IMR-90 (cell line): ENCODE results near the gene SRGAP3. TPM values are rescaled to one million over a fixed set of nuclear protein-coding genes. Genes with fewer than 3 reads are reported as not detected.

Experiments
- ATAC-seq: fragments of 200-7000 bp; cut with Tn5 transposase; 2 replicates; pipeline ENCODE4 v1.9.1; 2020; ENCODE audit warnings: low read depth, mild to moderate bottlenecking, moderate library complexity
- BruUV-seq: library from RNA; stranded (reverse); fragments of 400-500 nt; replicated peaks from 2 replicates; lab custom pipeline; 2021; lab: Mats Ljungman, UMichigan
- CTCF ChIA-PET: fragments of 300-600 bp; formaldehyde crosslinking; extraction: SDS; loops from one replicate; lab custom pipeline; 2021; ENCODE audit warnings: antibody characterized with exemption; lab: Yijun Ruan, JAX
- POLR2A ChIA-PET: fragments of 300-600 bp; sonication (Branson Sonifier 250); formaldehyde crosslinking; loops from one replicate; lab custom pipeline; 2022; ENCODE audit warnings: antibody characterized with exemption; ENCODE audit not compliant: unreplicated experiment; lab: Charles Lee
- DNase-seq: peaks from one replicate; pipeline ENCODE4 v3.0.0; 2013
- H2AFZ ChIP-seq: replicated peaks from 2 replicates; pipeline ENCODE3; 2013; ENCODE audit warnings: low read length, mild to moderate bottlenecking; ENCODE audit not compliant: poor library complexity
- H2AK5ac ChIP-seq: 2 replicates; pipeline ENCODE4 v1.6.1; 2013; ENCODE audit warnings: low read depth, low read length, inconsistent platforms
- H2AK9ac ChIP-seq: replicated peaks from 2 replicates; pipeline ENCODE3; 2013; ENCODE audit warnings: mild to moderate bottlenecking, low read depth, low read length, moderate library complexity; ENCODE audit not compliant: poor library complexity
- H2BK120ac ChIP-seq: 2 replicates; pipeline ENCODE4 v1.6.1; 2013; ENCODE audit warnings: low read depth, low read length, inconsistent platforms
- H2BK15ac ChIP-seq: 3 replicates; pipeline ENCODE4 v1.6.1; 2013; ENCODE audit warnings: low read depth, low read length, inconsistent platforms
- H2BK20ac ChIP-seq: 2 replicates; pipeline ENCODE4 v1.6.1; 2013; ENCODE audit warnings: low read depth, mild to moderate bottlenecking, inconsistent platforms, low read length, moderate library complexity
- H2BK5ac ChIP-seq: 2 replicates; pipeline ENCODE4 v1.6.1; 2013; ENCODE audit warnings: mild to moderate bottlenecking, low read depth, low read length, inconsistent platforms; ENCODE audit not compliant: poor library complexity, severe bottlenecking
- H3K14ac ChIP-seq: replicated peaks from 2 replicates; pipeline ENCODE4 v1.6.1; 2013; ENCODE audit warnings: low read depth, low read length, inconsistent platforms
- H3K18ac ChIP-seq: 2 replicates; pipeline ENCODE4 v1.6.1; 2013; ENCODE audit warnings: low read depth, low read length, control low read depth
- H3K23ac ChIP-seq: 2 replicates; pipeline ENCODE4 v1.6.1; 2013; ENCODE audit warnings: low read depth, low read length, inconsistent platforms
- H3K27ac ChIP-seq: 2 replicates; pipeline ENCODE4 v1.5.1; 2013; ENCODE audit warnings: mild to moderate bottlenecking, control low read depth, low read length; ENCODE audit not compliant: insufficient read depth
- H3K27me3 ChIP-seq: 2 replicates; pipeline ENCODE4 v1.6.1; 2013; ENCODE audit warnings: low read length; ENCODE audit not compliant: control insufficient read depth, insufficient read depth
- H3K36me3 ChIP-seq: 2 replicates; pipeline ENCODE4 v1.6.1; 2013; ENCODE audit warnings: low read length, mixed read lengths; ENCODE audit not compliant: control insufficient read depth, insufficient read depth
- H3K4ac ChIP-seq: 2 replicates; pipeline ENCODE4 v1.6.1; 2013; ENCODE audit warnings: low read depth, low read length, inconsistent platforms
- H3K4me1 ChIP-seq: 2 replicates; pipeline ENCODE4 v1.6.1; 2013; ENCODE audit warnings: low read length, mixed read lengths; ENCODE audit not compliant: control insufficient read depth, insufficient read depth
- H3K4me2 ChIP-seq: 2 replicates; pipeline ENCODE4 v1.6.1; 2013; ENCODE audit warnings: low read depth, mild to moderate bottlenecking, control low read depth, low read length, moderate library complexity
- H3K4me3 ChIP-seq: 2 replicates; pipeline ENCODE4 v1.5.1; 2013; ENCODE audit warnings: low read depth, mild to moderate bottlenecking, control low read depth, low read length, moderate library complexity; ENCODE audit not compliant: insufficient read depth
- H3K56ac ChIP-seq: 2 replicates; pipeline ENCODE4 v1.6.1; 2013; ENCODE audit warnings: low read length, inconsistent platforms; ENCODE audit not compliant: insufficient read depth; ENCODE audit errors: extremely low read depth
- H3K79me1 ChIP-seq, 2 experiments: 2 replicates each; pipeline ENCODE4 v1.6.1; 2013; ENCODE audit warnings: low read length in 2 of 2, inconsistent platforms in 1 of 2, low read depth in 1 of 2
- H3K9ac ChIP-seq: 2 replicates; pipeline ENCODE4 v1.6.1; 2013; ENCODE audit warnings: low read depth, low read length, control low read depth
- H3K9me1 ChIP-seq: 2 replicates; pipeline ENCODE4 v1.6.1; 2013; ENCODE audit warnings: low read length, inconsistent platforms; ENCODE audit not compliant: insufficient read depth
- H3K9me3 ChIP-seq: 2 replicates; pipeline ENCODE4 v1.6.1; 2013; ENCODE audit warnings: low read length; ENCODE audit not compliant: control insufficient read depth, insufficient read depth
- H4K20me1 ChIP-seq: 2 replicates; pipeline ENCODE4 v1.6.1; 2013; ENCODE audit warnings: low read length, inconsistent platforms; ENCODE audit not compliant: insufficient read depth
- H4K5ac ChIP-seq: 2 replicates; pipeline ENCODE4 v1.6.1; 2013; ENCODE audit warnings: mild to moderate bottlenecking, low read depth, low read length, control low read depth
- H4K8ac ChIP-seq, 2 experiments: 2 replicates each; pipeline ENCODE4 v1.6.1; 2013; ENCODE audit warnings: low read depth in 2 of 2, low read length in 2 of 2, control low read depth in 1 of 2, inconsistent platforms in 1 of 2
- H4K91ac ChIP-seq: 2 replicates; pipeline ENCODE4 v1.6.1; 2013; ENCODE audit warnings: low read depth, low read length, inconsistent platforms; ENCODE audit not compliant: insufficient read depth
- CEBPB ChIP-seq: IDR thresholded peaks from 2 replicates; pipeline ENCODE4 v1.6.1; 2012; ENCODE audit warnings: low read depth, low read length, improper control_type of control experiment
- RAD21 ChIP-seq: IDR thresholded peaks from 2 replicates; pipeline ENCODE4 v1.6.1; 2012; ENCODE audit warnings: low read length, improper control_type of control experiment
- SMC3 ChIP-seq: fragments of 150-350 bp; IDR thresholded peaks from 2 replicates; pipeline ENCODE4 v1.6.1; 2016; ENCODE audit warnings: low read depth, mild to moderate bottlenecking, antibody characterized with exemption, low read length, moderate library complexity
- WGBS, 2 experiments: methylation state at CpG; one replicate each; pipeline versions ENCODE4 v1.1.5 to v1.1.7; 2013; ENCODE audit warnings: missing lambda C conversion rate in 2 of 2; ENCODE audit not compliant: insufficient read length in 1 of 2; ENCODE audit errors: extremely low coverage in 2 of 2; 5-methylcytosine and 5-hydroxymethylcytosine counted together
- dilution Hi-C: fragments of 300-500 bp; cut with HindIII; formaldehyde crosslinking; loops from one replicate; pipeline ENCODE4 v1.14.3; 2018; ENCODE audit warnings: low sequenced_read_pairs; ENCODE audit not compliant: unreplicated experiment
- in situ Hi-C: fragments of 300-500 bp; cut with MboI; formaldehyde crosslinking; loops from 3 replicates; pipeline ENCODE4 v1.14.3; 2019; ENCODE audit warnings: low sequenced_read_pairs, inconsistent platforms, mixed read lengths
- intact Hi-C: fragments of 100-400 bp; cut with micrococcal nuclease; formaldehyde crosslinking; loops from 2 replicates; pipeline ENCODE4 v1.10.0; 2022
- polyA plus RNA-seq, 3 experiments: library from polyadenylated mRNA; depleted of rRNA; stranded (reverse); fragments of >200 nt; gene quantifications; 2 replicates each; pipeline ENCODE4 v1.2.3, GENCODE V29; 2012; ENCODE audit warnings: low replicate concordance in 1 of 3
- total RNA-seq: library from RNA; depleted of rRNA; stranded (reverse); fragments of >200 nt; gene quantifications from 2 replicates; pipeline ENCODE4 v1.2.3, GENCODE V29; 2012
- TF ChIP-seq, protein P1 (sequence below): fragments of 150-350 bp; IDR thresholded peaks from 2 replicates; pipeline ENCODE4 v1.6.1; 2016; ENCODE audit warnings: low read depth, mild to moderate bottlenecking, low read length, moderate library complexity, borderline replicate concordance

Gene SRGAP3
- total and polyA plus RNA-seq, 2 of the 4 experiments (the other 2 are of a cell fraction): 0.68 to 1.4 TPM

DNA sequence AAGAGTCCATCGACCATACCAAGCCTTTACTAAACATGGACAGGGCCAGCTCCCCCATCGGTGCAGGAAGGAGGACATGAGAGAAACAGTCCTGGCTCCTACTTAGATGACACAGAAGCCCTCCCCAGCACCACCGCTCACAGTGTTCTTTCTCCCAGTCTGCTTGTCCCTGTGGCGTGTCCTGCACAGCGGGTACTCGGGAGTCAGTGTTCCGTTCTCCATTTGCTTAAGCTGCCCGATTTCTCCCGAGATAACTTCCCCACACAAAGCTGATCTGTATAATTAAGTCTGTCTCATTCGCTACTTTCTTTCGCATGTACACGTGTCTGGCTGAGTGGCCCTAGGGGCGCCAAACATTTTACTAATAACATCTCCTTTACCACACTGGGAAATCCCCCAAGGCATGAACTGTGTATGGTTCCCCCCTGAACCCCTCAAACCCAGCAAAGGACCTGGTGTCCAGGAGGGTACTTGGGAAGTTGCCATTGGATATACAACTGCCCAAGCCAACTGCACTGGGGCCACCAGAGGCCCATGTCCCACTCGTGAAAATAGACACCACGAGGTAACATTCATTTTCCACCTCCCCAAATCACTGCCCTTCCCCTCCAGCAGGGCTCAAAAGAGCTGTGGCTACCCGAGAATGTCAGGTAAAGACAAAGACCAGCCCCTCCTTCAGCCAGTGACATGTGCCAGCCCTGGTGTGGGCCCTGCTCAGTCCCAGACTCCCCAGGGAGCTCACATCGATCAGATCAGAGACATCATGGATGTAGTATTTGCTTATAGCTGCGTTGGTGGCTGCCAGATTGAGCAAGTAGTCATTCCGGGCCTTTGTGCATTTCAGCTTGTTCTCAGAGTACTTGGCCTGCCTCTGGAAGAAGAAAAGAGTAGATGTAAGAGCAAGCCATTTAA, 189.7 kb downstream of the SRGAP3 start (continued):
- TF ChIP-seq RAD21 (no peak), SMC3 (no peak)

DNA sequence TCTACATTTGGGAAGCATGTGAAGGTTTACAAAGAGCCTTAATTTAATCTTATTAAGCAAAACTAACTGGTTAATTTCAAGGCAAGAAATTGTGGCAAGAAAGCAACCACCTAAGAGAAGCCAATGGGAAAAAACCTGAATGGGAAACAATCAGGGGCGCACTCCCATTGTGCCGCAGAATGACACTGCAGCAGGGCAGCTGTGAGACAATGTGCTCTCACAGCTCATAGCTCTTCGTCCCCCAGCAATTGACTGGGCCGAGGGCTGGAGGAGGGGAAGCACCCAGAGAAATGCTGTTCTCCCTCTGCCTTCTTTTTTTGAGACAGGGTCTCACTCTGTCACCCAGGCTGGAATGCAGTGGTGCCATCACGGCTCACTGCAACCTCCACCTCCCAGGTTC, 192.9 kb downstream of the SRGAP3 start:
- no peak overlapping the region for H2BK15ac ChIP-seq
- no peak overlapping the region for H4K8ac ChIP-seq
- no peaks in the 10 kb centered on the region for H3K79me1 ChIP-seq
- WGBS, 2 experiments: no CpG with 5 or more reads among the region's 5 CpGs
- no peak overlapping the region for H2BK20ac ChIP-seq
- H3K23ac ChIP-seq: no peak overlapping the region
- H4K5ac ChIP-seq: no peak overlapping the region
- BruUV-seq: no TSS peak
- H3K18ac ChIP-seq: no peak overlapping the region
- CTCF ChIA-PET: no interaction called here
- ATAC-seq (no peak), DNase-seq (no peak)
- no peak overlapping the region for H2BK5ac ChIP-seq
- POLR2A ChIA-PET: no interaction called here
- TF ChIP-seq, protein P1, sequence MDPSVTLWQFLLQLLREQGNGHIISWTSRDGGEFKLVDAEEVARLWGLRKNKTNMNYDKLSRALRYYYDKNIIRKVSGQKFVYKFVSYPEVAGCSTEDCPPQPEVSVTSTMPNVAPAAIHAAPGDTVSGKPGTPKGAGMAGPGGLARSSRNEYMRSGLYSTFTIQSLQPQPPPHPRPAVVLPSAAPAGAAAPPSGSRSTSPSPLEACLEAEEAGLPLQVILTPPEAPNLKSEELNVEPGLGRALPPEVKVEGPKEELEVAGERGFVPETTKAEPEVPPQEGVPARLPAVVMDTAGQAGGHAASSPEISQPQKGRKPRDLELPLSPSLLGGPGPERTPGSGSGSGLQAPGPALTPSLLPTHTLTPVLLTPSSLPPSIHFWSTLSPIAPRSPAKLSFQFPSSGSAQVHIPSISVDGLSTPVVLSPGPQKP: no peak
- no peak for TF ChIP-seq RAD21
- no peak for TF ChIP-seq CEBPB
- no peak for TF ChIP-seq SMC3
- no peak overlapping the region for H3K56ac ChIP-seq
- H3K4ac ChIP-seq: no peak overlapping the region
- no peak overlapping the region for H3K4me2 ChIP-seq
- no peaks in the 10 kb centered on the region; the same call in 1 of the 2 replicates for H3K27me3 ChIP-seq
- dilution Hi-C loops (no loop called here), intact Hi-C loops (no loop called here), in situ Hi-C loops (loop anchor here (25.0 kb wide), 2 partner anchors 294 to 394 kb away; partner anchors contain the start of gene OXTR)
- H4K20me1 ChIP-seq: no peaks in the 10 kb centered on the region
- H3K4me3 ChIP-seq: no peak overlapping the region
- H2AFZ ChIP-seq: no peak overlapping the region
- no peak overlapping the region for H3K14ac ChIP-seq
- H2AK9ac ChIP-seq: no peak overlapping the region
- no peak overlapping the region for H3K9ac ChIP-seq
- H3K9me1 ChIP-seq: no peaks in the 10 kb centered on the region
- H3K27ac ChIP-seq: no peak overlapping the region
- no peak overlapping the region for H2AK5ac ChIP-seq
- H2BK120ac ChIP-seq: no peak overlapping the region
- H3K9me3 ChIP-seq: no peaks in the 10 kb centered on the region
- no peaks in the 10 kb centered on the region for H3K4me1 ChIP-seq
- no peaks in the 10 kb centered on the region for H3K36me3 ChIP-seq
- no peak overlapping the region for H4K91ac ChIP-seq
